ENCODE measurements around the gene OVAAL.
"Not testable (repeated sequence)": the region's sequence is repeated elsewhere in the genome, so short reads cannot be mapped to it uniquely, and the experiment has no call there.

The OVAAL gene

GRCh38 chr1:180540697-180541594, 17.8 kb upstream of the OVAAL start:
- DNase-seq (ENCODE audit: low read depth) = no peak

- DNase-seq (ENCODE audit: low read depth) = no peak
These were observed 16.5 kb upstream of the OVAAL start for GRCh38 chr1:180542113-180542837.

GRCh38 chr1:180542838-180543145, 16.0 kb upstream of the OVAAL start:
- no peak for DNase-seq (ENCODE audit: low read depth)

GRCh38 chr1:180544050-180544449, 14.7 kb upstream of the OVAAL start:
- no peak for DNase-seq (ENCODE audit: low read depth)

GRCh38 chr1:180545991-180546390, 12.8 kb upstream of the OVAAL start:
- DNase-seq (ENCODE audit: low read depth) = no peak

GRCh38 chr1:180548686-180549317, 10.0 kb upstream of the OVAAL start:
- DNase-seq (ENCODE audit: low read depth) = no peak

- DNase-seq (ENCODE audit: low read depth) = not testable (repeated sequence)
These were observed 9.0 kb upstream of the OVAAL start for GRCh38 chr1:180549770-180550169.

DNA sequence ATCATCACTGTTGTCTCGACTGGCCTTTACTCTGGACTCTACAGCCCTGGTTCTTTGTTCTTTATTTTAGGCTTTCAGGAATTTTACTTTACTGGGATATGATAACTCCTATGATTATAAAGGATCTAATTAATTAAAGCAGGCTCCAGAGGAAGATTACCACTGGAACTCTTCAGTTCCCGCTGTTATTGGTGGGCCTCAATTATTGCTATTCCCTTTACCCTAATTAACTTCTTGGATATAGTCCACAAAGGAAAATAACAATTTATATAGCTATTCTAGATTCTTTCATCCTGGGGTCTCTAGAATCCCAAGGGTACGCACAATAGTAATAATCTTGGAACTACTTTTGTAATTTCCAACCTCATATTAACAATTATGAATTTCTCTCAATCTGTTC, 8.5 kb upstream of the OVAAL start:
- no peak for DNase-seq (ENCODE audit: low read depth)

DNA sequence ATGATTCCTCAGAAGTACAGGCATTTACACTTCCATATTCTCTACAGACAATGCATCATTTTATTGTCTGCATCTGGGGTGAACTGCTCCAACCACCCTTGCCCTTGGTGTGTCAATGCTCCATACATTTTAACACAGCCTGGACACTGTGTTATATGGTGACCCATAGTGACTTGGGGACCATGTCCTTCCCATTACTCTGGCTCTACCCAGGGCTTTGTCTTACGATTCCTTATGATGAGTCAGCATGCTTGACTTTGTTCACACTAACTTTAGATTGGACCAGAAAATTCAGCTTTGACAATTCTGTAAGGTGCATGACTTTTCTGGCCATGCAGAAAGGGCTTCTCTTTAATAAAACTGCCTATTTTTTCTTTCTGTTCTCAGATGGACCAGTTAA, 6.8 kb upstream of the OVAAL start:
- DNase-seq (ENCODE audit: low read depth) = no peak

GRCh38 chr1:180553046-180553445, 5.7 kb upstream of the OVAAL start:
- DNase-seq (ENCODE audit: low read depth) = not testable (repeated sequence)

- no peak for DNase-seq (ENCODE audit: low read depth)
These were observed 3.4 kb upstream of the OVAAL start for GRCh38 chr1:180555411-180555810.

DNA sequence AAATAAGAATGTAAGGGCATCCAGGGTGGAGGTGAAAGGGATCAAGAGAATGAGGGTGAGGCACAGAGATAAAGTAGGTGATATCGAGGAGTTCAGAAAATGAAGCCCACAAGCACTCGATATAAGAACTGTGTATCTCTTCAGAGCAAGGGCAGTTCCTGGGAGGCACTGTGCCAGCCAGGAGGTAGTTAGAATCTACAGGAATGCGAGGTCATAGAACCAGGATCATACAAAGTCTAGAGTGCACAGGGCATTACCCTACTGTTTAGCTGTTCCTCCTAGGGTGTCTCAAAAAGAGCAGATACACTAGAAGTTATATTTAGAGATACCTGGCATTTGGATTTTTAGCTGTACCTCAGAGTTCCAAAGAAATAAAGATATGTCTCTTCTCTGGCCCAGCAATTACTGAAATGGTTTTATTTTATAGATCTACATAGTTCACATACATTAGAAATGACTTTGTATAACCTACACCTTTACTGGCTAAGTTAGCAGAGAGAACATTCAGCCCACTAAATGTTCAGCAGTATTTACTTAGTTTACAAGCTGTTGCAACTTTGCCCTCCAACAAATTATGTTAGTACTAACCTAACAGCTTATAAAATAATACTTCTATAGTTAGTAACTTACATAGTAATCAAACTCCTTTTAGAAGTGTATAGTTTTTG, 1.6 kb downstream of the OVAAL start:
- no peak for DNase-seq (ENCODE audit: low read depth)

- DNase-seq (ENCODE audit: low read depth) = no peak
These were observed 2.3 kb downstream of the OVAAL start for GRCh38 chr1:180560868-180561600.

- no peak for DNase-seq (ENCODE audit: low read depth)
These were observed 3.9 kb downstream of the OVAAL start for GRCh38 chr1:180562640-180563025.

DNA sequence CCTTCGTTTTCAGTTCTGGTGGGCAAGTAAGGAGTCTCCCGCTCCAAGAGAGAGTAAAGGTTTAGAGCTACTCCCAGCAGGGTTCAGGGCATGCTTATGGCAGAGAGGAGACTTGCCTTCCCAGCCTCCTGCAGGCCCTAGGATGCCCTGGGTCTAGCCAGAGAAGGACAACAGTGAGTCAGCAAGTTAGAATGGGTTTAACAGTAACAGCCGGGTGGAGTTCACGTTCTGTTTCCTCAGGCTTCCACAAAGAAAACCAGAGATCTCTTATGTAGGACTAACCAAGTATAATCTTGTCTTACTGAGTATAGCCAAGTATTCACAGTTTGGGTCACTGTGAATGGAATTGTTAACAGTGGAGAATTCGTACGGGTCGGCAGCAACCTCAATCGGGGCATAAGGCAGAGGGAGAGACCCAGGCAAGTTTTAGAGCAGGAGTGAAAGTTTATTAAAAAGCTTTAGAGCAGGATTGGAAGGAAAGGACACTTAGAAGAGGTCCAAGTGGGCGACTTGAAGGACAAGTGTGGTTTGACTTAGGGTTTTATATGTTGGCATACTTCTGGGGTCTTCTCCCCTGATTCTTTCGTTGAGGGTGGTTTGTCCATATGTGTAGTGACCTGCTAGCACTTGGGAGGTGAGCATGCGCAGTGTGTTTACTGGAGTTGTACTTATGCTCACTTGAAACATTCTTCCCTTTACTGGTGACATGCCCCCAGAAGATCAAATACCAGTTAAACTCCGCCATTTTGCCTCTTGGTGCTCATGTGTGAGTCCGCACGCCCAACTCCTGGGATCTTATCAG, 4.5 kb downstream of the OVAAL start:
- DNase-seq (ENCODE audit: low read depth) = no peak

- DNase-seq (ENCODE audit: low read depth) = no peak
These were observed 6.5 kb downstream of the OVAAL start for GRCh38 chr1:180565121-180565871.

DNA sequence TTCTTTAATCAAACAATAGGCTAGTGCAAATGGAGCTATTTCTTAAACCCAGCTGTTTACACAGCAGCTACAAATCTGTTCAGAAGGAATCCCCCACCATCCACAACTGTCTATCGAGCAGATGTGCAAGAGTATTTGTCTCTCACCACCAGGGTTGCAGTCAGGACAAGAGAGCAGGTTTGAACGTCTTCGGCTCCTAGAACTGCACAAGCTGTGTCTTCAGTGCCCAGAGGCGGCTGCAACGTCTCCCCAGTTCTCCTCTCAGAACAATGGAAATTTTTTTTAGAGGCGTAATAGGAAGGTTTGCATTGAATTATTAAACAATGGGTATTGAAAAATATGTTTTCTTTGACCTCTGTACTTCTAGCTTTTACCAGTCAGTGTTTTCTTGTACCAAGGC, 7.3 kb downstream of the OVAAL start:
- no peak for DNase-seq (ENCODE audit: low read depth)

- no peak for DNase-seq (ENCODE audit: low read depth)
These were observed 7.7 kb downstream of the OVAAL start for GRCh38 chr1:180566495-180566894.

- DNase-seq (ENCODE audit: low read depth) = no peak
These were observed 8.9 kb downstream of the OVAAL start for GRCh38 chr1:180567654-180568053.

DNA sequence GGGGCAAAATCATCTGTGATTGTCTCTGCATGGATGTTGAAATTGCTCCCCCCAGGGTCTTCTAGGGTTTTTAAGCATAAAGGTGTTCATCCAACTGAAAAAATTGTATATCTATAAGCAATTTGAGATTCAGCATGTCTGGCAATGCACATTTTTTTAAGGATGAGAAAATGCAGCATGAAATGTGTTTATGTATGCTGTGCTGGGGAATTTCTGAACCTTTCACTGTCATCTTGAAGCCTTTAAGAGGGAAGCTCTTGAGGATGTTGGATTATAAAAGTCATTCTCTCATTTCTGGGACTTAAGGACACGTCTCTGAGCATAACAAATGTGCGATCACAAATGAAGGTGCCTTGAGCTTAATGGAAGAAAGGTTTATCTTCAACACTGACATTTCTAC, 9.4 kb downstream of the OVAAL start:
- DNase-seq (ENCODE audit: low read depth) = no peak
